ENCODE data around the gene SLC10A3. TPM values are rescaled to one million over a fixed set of nuclear protein-coding genes. Genes with fewer than 3 reads are reported as not detected.
A peak's percentile ranks its signal among the peaks of the same experiment; 100 is the strongest.

SLC10A3 gene
- total and polyA plus RNA-seq, 10 of the 15 experiments (the other 5 are each of a cell fraction or from before 2014, with no cell fraction given), result 1.7 to 23.5 (median 11.0) TPM

DNA sequence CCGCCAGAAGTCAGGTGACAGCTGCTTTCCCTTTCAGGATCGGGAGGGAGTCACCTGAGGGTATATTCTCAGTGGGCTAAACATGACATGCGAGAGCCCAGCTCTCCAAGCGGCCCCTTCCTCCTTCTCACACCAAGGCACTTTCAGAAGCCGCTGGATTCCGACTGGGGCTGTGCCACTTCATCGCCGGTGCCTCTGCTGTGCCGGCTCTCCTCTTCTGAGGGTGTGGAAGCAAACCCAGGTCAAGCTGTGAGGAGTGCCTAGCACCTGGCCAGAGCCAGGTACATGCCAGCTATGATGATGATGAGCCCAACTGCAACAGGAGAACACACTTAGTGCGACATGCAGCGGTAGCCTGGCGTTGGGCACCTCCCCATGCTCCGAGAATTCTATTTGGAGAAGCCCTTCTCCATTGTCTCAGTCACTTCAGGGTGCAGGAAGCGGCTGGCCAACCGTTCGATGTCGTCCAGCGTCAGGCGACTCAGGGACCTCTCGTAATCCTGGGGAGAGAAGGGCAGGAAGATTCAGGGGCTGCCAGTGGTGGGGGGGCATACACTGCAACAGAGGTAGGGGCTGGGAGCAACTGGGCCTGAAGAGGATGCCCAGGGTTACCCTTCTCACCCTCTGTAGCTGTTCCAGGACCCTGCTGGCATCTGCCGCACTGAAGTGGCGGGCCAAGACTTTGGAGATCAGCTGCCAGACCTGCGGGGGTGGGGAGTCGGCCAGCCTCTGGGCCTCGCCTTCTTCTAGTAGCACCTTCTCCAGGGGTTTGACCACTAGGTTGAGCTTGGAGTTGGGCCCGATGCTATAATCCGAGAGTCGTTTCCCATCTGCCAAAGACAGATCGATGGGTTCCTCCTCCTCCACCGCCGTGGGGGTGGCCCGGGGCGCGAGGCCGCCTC, 5.0 kb downstream of the SLC10A3 start:
- Histone ChIP-seq H3K36me3 (ENCODE audit: control insufficient read depth in 2 of 2, insufficient read depth in 2 of 2, low read length in 1 of 2) (peaks cover 0 to 2% of the 10 kb centered on the region in 2 experiments; a peak in 2 of 4 replicates), H3K27me3 (replicated peaks in 1 of 2; ENCODE audit: control insufficient read depth in 2 of 2, insufficient read depth in 2 of 2, low read length in 1 of 2) (no peaks in the 10 kb centered on the region), H3K4me1 (ENCODE audit: control insufficient read depth, insufficient read depth, low read length) (peaks cover 8% of the 10 kb centered on the region; the same call in 1 of the 2 replicates), H3K27ac (ENCODE audit: control insufficient read depth, insufficient read depth) (peak overlapping the region; percentile 42; the same call in 1 of the 2 replicates), H3K79me2 (ENCODE audit: control insufficient read depth, insufficient read depth, low read length) (peaks cover 21% of the 10 kb centered on the region), H4K20me1 (ENCODE audit: control insufficient read depth, insufficient read depth) (no peaks in the 10 kb centered on the region), H3K4me3 (peak overlapping the region; percentile 64), H2AFZ (ENCODE audit: control insufficient read depth, low read depth, low read length) (no peak overlapping the region), H3K9ac (ENCODE audit: control insufficient read depth, insufficient read depth, low read length) (peak overlapping the region; percentile 75), H3K4me2 (ENCODE audit: control insufficient read depth, insufficient read depth) (peak overlapping the region; percentile 77), H3K9me3 (replicated peaks; ENCODE audit: control insufficient read depth, insufficient read depth, low read length) (no peaks in the 10 kb centered on the region; the same call in 2 of the 3 replicates)
- intact Hi-C loops (cut with micrococcal nuclease; ENCODE audit: unreplicated experiment), result no loop called here
- POLR2A ChIA-PET, result interaction anchor here (1.0 to 1.3 kb wide), 2 partner anchors 9 to 25 kb away, joined by 3 to 4 read pairs; no protein-coding TSS in a partner anchor
- FAIRE-seq (no peak), ATAC-seq (no peak), DNase-seq (ENCODE audit: low read depth, low spot score) (no peak)
- SMC1A ChIA-PET (ENCODE audit: uncharacterized antibody, unreplicated experiment), result interaction anchor here (1.5 to 1.6 kb wide), 2 partner anchors 8 to 41 kb away, joined by 3 to 7 read pairs; no protein-coding TSS in a partner anchor
- in situ Hi-C loops (cut with MboI), result no loop called here
- CTCF ChIA-PET, result interaction anchor here (1.0 to 2.1 kb wide), 2 partner anchors 42 to 86 kb away, joined by 5 to 6 read pairs; no protein-coding TSS in a partner anchor
- WGBS (ENCODE audit: insufficient coverage, insufficient replicate concordance, low lambda C conversion rate, missing lambda C conversion rate), result 60% methylated on average over 35 of the region's 35 CpGs
- RAD21 ChIA-PET (ENCODE audit: unreplicated experiment), result interaction anchor here (1.4 kb wide), 1 partner anchor 12 kb away, joined by 4 read pairs; no protein-coding TSS in a partner anchor
- no peak for TF ChIP-seq NRF1 (conservative IDR thresholded peaks at IDR 0.05; ENCODE audit: low read depth, low read length)
- TF ChIP-seq MYC (IDR thresholded peaks at IDR 0.05; ENCODE audit: insufficient read depth, insufficient read length, insufficient replicate concordance, low read length, severe bottlenecking), result no peak
- TF ChIP-seq EGR1 (IDR thresholded peaks at IDR 0.05; ENCODE audit: borderline replicate concordance in 1 of 2, low read depth in 2 of 2, low read length in 2 of 2), result 0 out of 3 replicates have a peak, but pooled peaks of 1 of the 2 experiments have one; percentile 14
- TSS peak; percentile 26 for BruUV-seq (replicated peaks)

Data from GM12878 (cell line).